ENCODE data around the gene TNFRSF19. TPM values are rescaled to one million over a fixed set of nuclear protein-coding genes. Genes with fewer than 3 reads are reported as not detected.

The TNFRSF19 gene
- total and polyA plus RNA-seq, 2 of the 13 experiments (the other 11 are each of a cell fraction or from before 2014, with no cell fraction given) = 75.3 to 77.7 TPM

DNA sequence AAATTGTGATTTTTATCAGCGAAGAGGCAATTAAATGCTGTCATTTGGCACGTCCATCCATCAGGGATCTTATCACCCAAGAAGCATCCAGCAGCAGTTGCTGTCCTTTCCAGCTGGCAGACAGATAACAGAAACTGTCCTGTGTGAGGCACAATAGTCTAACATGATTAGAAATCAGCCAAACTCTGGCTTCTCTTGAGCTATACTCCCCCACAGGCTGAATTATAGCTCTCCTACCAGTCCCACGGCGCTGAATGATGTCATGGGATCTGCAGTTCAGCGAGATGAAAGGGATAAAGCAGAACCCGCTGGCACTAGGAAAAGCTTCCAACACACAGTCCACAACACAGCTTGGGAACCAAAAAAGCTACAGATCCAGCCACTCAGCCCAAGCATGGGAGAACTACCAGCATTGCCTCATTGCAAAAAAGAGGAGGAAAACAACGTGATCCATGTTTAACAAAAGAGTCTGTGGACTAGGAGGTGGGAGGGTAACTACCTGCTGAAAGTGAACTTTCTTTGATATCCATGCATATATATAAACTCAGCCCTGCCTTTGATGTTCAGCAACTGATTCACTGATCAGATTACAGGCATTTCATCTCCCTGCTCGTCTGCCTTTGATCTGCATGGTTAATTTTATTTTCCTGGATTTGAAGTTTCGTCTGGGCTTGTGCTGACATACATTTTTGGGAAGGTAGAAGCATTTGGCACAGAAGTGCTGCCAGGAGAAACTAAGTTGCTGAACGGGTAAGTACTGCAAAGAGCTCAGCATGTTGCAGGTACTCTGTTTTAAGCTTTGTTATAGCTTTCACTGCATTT is at the start of gene TNFRSF19 (continued):
- peak; percentile 49 for TF ChIP-seq DPF2 (CRISPR knock-in tag; IDR thresholded peaks at IDR 0.05; ENCODE audit: borderline replicate concordance, low read depth)
- TF ChIP-seq ZNF800 (CRISPR knock-in tag; IDR thresholded peaks at IDR 0.05) = no peak
- TF ChIP-seq SIX4 (CRISPR knock-in tag; IDR thresholded peaks at IDR 0.05) = peak; percentile 91
- peak; percentile 21; the same call in 1 of the 2 replicates for TF ChIP-seq NFYC (CRISPR knock-in tag; IDR thresholded peaks at IDR 0.05)
- no peak for TF ChIP-seq SP140L (CRISPR knock-in tag; IDR thresholded peaks at IDR 0.05; ENCODE audit: borderline replicate concordance)
- no peak for TF ChIP-seq GLMP (CRISPR knock-in tag; IDR thresholded peaks at IDR 0.05; ENCODE audit: borderline replicate concordance)
- TF ChIP-seq ASH2L (IDR thresholded peaks at IDR 0.05; ENCODE audit: insufficient read length, low read depth, low read length) = peak; percentile 60
- TF ChIP-seq ZBTB21 (CRISPR knock-in tag; IDR thresholded peaks at IDR 0.05) = peak; percentile 72; the same call in 1 of the 2 replicates
- no peak for TF ChIP-seq CSRNP1 (CRISPR knock-in tag; IDR thresholded peaks at IDR 0.05)
- peak; percentile 70 for TF ChIP-seq HOXA3 (CRISPR knock-in tag; IDR thresholded peaks at IDR 0.05)
- TF ChIP-seq TFAP4 (IDR thresholded peaks at IDR 0.05; ENCODE audit: borderline replicate concordance, low read depth) = peak; percentile 56; the same call in 1 of the 2 replicates
- TF ChIP-seq ZNF609 (CRISPR knock-in tag; IDR thresholded peaks at IDR 0.05; ENCODE audit: borderline replicate concordance) = peak; percentile 73; the same call in 1 of the 2 replicates
- 0 out of 2 replicates have a peak, but pooled peaks have one; percentile 19 for TF ChIP-seq ZSCAN31 (CRISPR knock-in tag; IDR thresholded peaks at IDR 0.05; ENCODE audit: low read depth)
- TF ChIP-seq ZNF362 (CRISPR knock-in tag; IDR thresholded peaks at IDR 0.05; ENCODE audit: borderline replicate concordance) = peak; percentile 23; the same call in 1 of the 2 replicates
- TF ChIP-seq ZNF577 (CRISPR knock-in tag; IDR thresholded peaks at IDR 0.05; ENCODE audit: borderline replicate concordance, low read depth) = no peak
